Measurements from ENCODE around the gene NRN1L. TPM values are rescaled to one million over a fixed set of nuclear protein-coding genes. Genes with fewer than 3 reads are reported as not detected.

The NRN1L gene
- total and polyA plus RNA-seq, 2 donors (not counting 3 experiments of a cell fraction or from before 2014, with no cell fraction given) = 0.37 TPM; not detected in 1

- POLR2A ChIA-PET = no interaction called here
- no peaks in the 10 kb centered on the region for H3K9me1 ChIP-seq (replicated peaks; ENCODE audit: control insufficient read depth, extremely low read depth, insufficient read depth, low read length)
- DNase-seq (ENCODE audit: low read depth, low spot score) (no peak), FAIRE-seq (no peak)
- no peaks in the 10 kb centered on the region for H3K9me3 ChIP-seq (replicated peaks; ENCODE audit: control insufficient read depth, insufficient read depth, low read length)
- H3K36me3 ChIP-seq (ENCODE audit: control insufficient read depth in 2 of 2, extremely low read depth in 1 of 2, insufficient read depth in 2 of 2, low read length in 2 of 2) = peaks cover 0 to 21% of the 10 kb centered on the region in 2 experiments
- TF ChIP-seq MYC (IDR thresholded peaks at IDR 0.05; ENCODE audit: low read depth, low read length) (no peak), POLR2AphosphoS5 (IDR thresholded peaks at IDR 0.05; ENCODE audit: insufficient read depth, low read depth, low read length) (no peak)
- CTCF ChIA-PET = interaction anchor here (1.6 kb wide), 1 partner anchor 38 kb away, joined by 8 read pairs; the partner anchor contains the start of gene NRN1L
- H3K79me2 ChIP-seq (ENCODE audit: control insufficient read depth, insufficient read depth, low read length) = no peaks in the 10 kb centered on the region
- no peak overlapping the region for H3K27ac ChIP-seq (ENCODE audit: insufficient read depth, low read depth, low read length)
- H4K20me1 ChIP-seq (replicated peaks; ENCODE audit: control insufficient read depth, extremely low read depth, insufficient read depth, low read length) = no peaks in the 10 kb centered on the region
- no peak overlapping the region for H2AFZ ChIP-seq (ENCODE audit: low read depth, low read length)
- no TSS peak for BruUV-seq (replicated peaks)
- H3K4me2 ChIP-seq (ENCODE audit: insufficient read depth, low read length) = no peak overlapping the region
- intact Hi-C loops (cut with micrococcal nuclease) = loop anchor here (10.0 kb wide), 1 partner anchor 397 kb away; the partner anchor contains the start of gene RIPOR1
- no peak overlapping the region for H3K4me3 ChIP-seq (replicated peaks in 1 of 3; ENCODE audit: insufficient read depth in 1 of 3, low read depth in 1 of 3, low read length in 3 of 3)
- H3K4me1 ChIP-seq (ENCODE audit: control insufficient read depth, extremely low read depth, insufficient read depth, low read length) = peaks cover 10% of the 10 kb centered on the region
- no peaks in the 10 kb centered on the region for H3K27me3 ChIP-seq (ENCODE audit: control insufficient read depth in 2 of 2, insufficient read depth in 2 of 2, low read length in 2 of 2)
- dilution Hi-C loops (cut with MboI; ENCODE audit: extremely low pct_ligation_motif_present, low sequenced_read_pairs) = loop anchor here (25.0 kb wide), 1 partner anchor 235 kb away; no protein-coding TSS in a partner anchor
- no peak overlapping the region for H3K9ac ChIP-seq (replicated peaks; ENCODE audit: extremely low read depth, insufficient read depth, low read length)
These were observed 37.5 kb downstream of the NRN1L start for GRCh38 chr16:67922221-67922620.

DNA sequence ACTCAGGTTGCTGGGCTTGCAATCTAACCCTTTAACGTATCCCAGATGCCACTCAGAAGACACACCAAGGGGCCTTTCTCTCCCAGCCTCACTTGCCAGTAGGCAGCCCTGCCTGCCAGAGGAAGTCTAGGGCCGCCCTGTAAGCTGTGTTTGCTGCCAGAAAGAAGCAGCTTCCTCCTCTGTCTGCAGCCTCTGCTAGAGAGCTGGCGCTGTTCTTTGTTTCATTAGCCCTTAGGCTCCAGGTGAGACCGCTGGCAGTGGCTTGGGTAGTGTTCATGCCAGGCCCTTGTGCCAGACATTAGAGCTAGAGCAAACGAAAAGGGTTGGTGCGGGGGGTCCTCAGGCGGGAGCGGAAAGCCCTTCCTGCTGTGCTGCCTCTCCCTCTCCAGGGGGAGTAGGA is 38.1 kb downstream of the NRN1L start:
- Histone ChIP-seq H3K4me2 (ENCODE audit: insufficient read depth, low read length) (no peak overlapping the region), H3K9me3 (replicated peaks; ENCODE audit: control insufficient read depth, insufficient read depth, low read length) (no peaks in the 10 kb centered on the region), H3K4me1 (ENCODE audit: control insufficient read depth, extremely low read depth, insufficient read depth, low read length) (peaks cover 10% of the 10 kb centered on the region), H3K9ac (replicated peaks; ENCODE audit: extremely low read depth, insufficient read depth, low read length) (no peak overlapping the region), H2AFZ (ENCODE audit: low read depth, low read length) (no peak overlapping the region), H3K27me3 (ENCODE audit: control insufficient read depth in 2 of 2, insufficient read depth in 2 of 2, low read length in 2 of 2) (no peaks in the 10 kb centered on the region), H3K36me3 (ENCODE audit: control insufficient read depth in 2 of 2, extremely low read depth in 1 of 2, insufficient read depth in 2 of 2, low read length in 2 of 2) (peaks cover 0 to 26% of the 10 kb centered on the region in 2 experiments), H3K27ac (ENCODE audit: insufficient read depth, low read depth, low read length) (no peak overlapping the region), H3K79me2 (ENCODE audit: control insufficient read depth, insufficient read depth, low read length) (no peaks in the 10 kb centered on the region), H4K20me1 (replicated peaks; ENCODE audit: control insufficient read depth, extremely low read depth, insufficient read depth, low read length) (no peaks in the 10 kb centered on the region), H3K9me1 (replicated peaks; ENCODE audit: control insufficient read depth, extremely low read depth, insufficient read depth, low read length) (no peaks in the 10 kb centered on the region), H3K4me3 (replicated peaks in 1 of 3; ENCODE audit: insufficient read depth in 1 of 3, low read depth in 1 of 3, low read length in 3 of 3) (no peak overlapping the region)
- TF ChIP-seq, protein P1, sequence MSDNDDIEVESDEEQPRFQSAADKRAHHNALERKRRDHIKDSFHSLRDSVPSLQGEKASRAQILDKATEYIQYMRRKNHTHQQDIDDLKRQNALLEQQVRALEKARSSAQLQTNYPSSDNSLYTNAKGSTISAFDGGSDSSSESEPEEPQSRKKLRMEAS (IDR thresholded peaks at IDR 0.05; ENCODE audit: insufficient read depth, insufficient read length) = no peak
- TF ChIP-seq POLR2A (IDR thresholded peaks at IDR 0.05; ENCODE audit: low read depth, low read length) (no peak), POLR2AphosphoS5 (IDR thresholded peaks at IDR 0.05; ENCODE audit: insufficient read depth, low read depth, low read length) (no peak), EZH2 (IDR thresholded peaks at IDR 0.05; ENCODE audit: borderline replicate concordance, low read depth, low read length, severe bottlenecking) (no peak), FOS (IDR thresholded peaks at IDR 0.05; ENCODE audit: borderline replicate concordance, insufficient read depth, low read length) (no peak), GATA2 (IDR thresholded peaks at IDR 0.05; ENCODE audit: insufficient read depth, insufficient read length, low read depth, low read length) (no peak), JUN (IDR thresholded peaks at IDR 0.05; ENCODE audit: borderline replicate concordance, insufficient read depth, insufficient read length, low read depth) (no peak), MYC (IDR thresholded peaks at IDR 0.05; ENCODE audit: low read depth, low read length) (no peak)
- TF ChIP-seq, protein P2, sequence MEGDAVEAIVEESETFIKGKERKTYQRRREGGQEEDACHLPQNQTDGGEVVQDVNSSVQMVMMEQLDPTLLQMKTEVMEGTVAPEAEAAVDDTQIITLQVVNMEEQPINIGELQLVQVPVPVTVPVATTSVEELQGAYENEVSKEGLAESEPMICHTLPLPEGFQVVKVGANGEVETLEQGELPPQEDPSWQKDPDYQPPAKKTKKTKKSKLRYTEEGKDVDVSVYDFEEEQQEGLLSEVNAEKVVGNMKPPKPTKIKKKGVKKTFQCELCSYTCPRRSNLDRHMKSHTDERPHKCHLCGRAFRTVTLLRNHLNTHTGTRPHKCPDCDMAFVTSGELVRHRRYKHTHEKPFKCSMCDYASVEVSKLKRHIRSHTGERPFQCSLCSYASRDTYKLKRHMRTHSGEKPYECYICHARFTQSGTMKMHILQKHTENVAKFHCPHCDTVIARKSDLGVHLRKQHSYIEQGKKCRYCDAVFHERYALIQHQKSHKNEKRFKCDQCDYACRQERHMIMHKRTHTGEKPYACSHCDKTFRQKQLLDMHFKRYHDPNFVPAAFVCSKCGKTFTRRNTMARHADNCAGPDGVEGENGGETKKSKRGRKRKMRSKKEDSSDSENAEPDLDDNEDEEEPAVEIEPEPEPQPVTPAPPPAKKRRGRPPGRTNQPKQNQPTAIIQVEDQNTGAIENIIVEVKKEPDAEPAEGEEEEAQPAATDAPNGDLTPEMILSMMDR (IDR thresholded peaks at IDR 0.05; ENCODE audit: extremely low read depth in 1 of 2, insufficient read depth in 1 of 2, low read depth in 1 of 2, low read length in 2 of 2) = no peak
- no peak for DNase-seq (ENCODE audit: low read depth, low spot score)
- intact Hi-C loops (cut with micrococcal nuclease) (loop anchor here (10.0 kb wide), 1 partner anchor 398 kb away; the partner anchor contains the start of gene RIPOR1), dilution Hi-C loops (cut with MboI; ENCODE audit: extremely low pct_ligation_motif_present, low sequenced_read_pairs) (loop anchor here (25.0 kb wide), 1 partner anchor 235 kb away; no protein-coding TSS in a partner anchor)
- no TSS peak for BruUV-seq (replicated peaks)
- POLR2A ChIA-PET = no interaction called here
- CTCF ChIA-PET = interaction anchor here (0.7 to 1.6 kb wide), 3 partner anchors 39 to 106 kb away, joined by 3 to 8 read pairs (median 3); partner anchors contain the start of gene NRN1L
- no peak for FAIRE-seq
